Uterus (tissue), 2 donors: ENCODE data around the gene TTLL7.

Experiments
- POLR2A ChIP-seq, 2 donors: fragments of 450-650 bp; IDR thresholded peaks; one replicate each; pipeline ENCODE4 v1.6.1; 2016; ENCODE audit warnings: antibody characterized with exemption in 2 of 2, mild to moderate bottlenecking in 1 of 2, moderate library complexity in 1 of 2
- TF ChIP-seq, protein P1 (sequence below), 4 experiments: fragments of 200-600 bp in 2 of 4; fragments of 450-650 bp in 2 of 4; sonication (generic) in 2 of 4; IDR thresholded peaks; one replicate each; pipeline ENCODE4 v1.5.1; 2016 to 2019; ENCODE audit warnings: antibody characterized with exemption in 4 of 4, mild to moderate bottlenecking in 2 of 4, moderate library complexity in 1 of 4

DNA sequence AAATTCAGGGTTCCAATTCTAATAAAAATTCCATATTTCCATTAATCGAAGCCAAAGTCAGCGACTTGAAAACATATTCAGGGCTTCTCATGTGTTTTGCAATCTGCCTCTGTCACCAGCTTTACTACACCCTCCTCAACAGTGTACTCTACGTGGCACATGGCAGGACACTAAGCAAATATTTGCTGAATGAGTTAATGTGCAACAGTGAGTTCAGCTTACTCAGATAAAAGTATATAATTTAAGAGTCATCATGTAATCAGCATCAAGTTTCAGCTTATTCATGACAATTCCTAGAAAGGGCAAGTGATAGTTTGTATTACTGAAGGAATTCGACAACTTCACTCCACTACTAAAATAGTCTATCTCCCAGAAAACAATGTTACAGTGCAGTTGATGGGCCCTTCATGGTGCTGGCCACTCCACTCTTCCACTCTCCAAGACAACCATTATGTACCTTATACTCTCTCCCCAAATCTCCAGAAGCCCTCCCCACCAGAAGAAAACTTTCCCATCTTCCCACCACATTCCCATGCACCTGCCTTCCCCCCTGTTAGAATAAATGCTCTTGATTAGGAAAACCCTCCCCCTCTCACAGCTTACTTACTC is 97.3 kb downstream of the TTLL7 start:
- TF ChIP-seq, protein P1, sequence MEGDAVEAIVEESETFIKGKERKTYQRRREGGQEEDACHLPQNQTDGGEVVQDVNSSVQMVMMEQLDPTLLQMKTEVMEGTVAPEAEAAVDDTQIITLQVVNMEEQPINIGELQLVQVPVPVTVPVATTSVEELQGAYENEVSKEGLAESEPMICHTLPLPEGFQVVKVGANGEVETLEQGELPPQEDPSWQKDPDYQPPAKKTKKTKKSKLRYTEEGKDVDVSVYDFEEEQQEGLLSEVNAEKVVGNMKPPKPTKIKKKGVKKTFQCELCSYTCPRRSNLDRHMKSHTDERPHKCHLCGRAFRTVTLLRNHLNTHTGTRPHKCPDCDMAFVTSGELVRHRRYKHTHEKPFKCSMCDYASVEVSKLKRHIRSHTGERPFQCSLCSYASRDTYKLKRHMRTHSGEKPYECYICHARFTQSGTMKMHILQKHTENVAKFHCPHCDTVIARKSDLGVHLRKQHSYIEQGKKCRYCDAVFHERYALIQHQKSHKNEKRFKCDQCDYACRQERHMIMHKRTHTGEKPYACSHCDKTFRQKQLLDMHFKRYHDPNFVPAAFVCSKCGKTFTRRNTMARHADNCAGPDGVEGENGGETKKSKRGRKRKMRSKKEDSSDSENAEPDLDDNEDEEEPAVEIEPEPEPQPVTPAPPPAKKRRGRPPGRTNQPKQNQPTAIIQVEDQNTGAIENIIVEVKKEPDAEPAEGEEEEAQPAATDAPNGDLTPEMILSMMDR (IDR thresholded peaks at IDR 0.05) = no peak
- TF ChIP-seq POLR2A (IDR thresholded peaks at IDR 0.05) = no peak
